Measurements from ENCODE around the gene MCHR2.

Gene MCHR2

GRCh38 chr6:99901596-99902384 is 92.2 kb downstream of the MCHR2 start:
- no peak for DNase-seq (ENCODE audit: low spot score)

DNA sequence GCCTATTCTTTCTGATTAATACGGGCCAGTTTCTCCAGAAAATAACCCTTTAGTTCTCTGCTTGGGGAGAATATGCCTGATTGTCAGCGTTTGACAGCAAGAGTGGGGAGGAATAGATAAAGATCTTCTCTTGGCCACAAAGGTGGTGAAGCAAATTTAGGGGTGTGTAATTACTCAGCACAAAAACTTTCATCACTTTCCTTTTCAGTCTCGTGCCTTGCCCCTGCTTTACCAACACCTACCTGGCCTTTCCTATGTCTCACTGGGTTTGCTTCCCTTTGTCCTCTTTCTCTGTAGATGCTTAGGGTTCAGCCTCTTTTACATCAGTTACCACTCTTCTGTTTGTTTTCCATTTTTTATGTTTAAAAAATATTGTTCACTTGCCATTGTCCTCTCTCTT is 99.2 kb downstream of the MCHR2 start:
- no peak for DNase-seq (ENCODE audit: low spot score)

GRCh38 chr6:99887066-99887465 is 107.0 kb downstream of the MCHR2 start:
- DNase-seq (ENCODE audit: low spot score) = no peak

GRCh38 chr6:99885051-99885450 is 109.0 kb downstream of the MCHR2 start:
- no peak for DNase-seq (ENCODE audit: low spot score)

- no peak for DNase-seq (ENCODE audit: low spot score)
These were observed 111.8 kb downstream of the MCHR2 start for GRCh38 chr6:99882128-99882702.

DNA sequence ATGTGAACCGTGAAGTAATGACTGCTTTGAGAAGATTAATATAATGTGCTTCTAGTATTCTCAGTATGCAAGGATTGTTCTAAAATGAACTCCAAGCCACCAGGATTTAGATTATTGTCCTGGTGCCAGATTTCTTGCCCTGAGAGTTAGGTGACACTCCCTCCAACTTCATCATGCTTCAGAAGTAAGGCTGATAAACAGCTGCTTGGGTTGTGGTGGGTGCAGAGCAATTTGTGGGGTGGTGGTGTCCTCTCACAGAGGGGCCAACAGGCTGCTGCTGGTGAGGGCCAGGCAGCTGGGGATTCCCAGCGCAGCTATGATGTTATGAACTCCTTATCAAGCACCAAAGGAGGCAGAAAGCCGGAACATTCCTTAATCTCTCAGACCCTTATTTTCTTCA is 114.6 kb downstream of the MCHR2 start:
- DNase-seq (ENCODE audit: low spot score) = no peak

DNA sequence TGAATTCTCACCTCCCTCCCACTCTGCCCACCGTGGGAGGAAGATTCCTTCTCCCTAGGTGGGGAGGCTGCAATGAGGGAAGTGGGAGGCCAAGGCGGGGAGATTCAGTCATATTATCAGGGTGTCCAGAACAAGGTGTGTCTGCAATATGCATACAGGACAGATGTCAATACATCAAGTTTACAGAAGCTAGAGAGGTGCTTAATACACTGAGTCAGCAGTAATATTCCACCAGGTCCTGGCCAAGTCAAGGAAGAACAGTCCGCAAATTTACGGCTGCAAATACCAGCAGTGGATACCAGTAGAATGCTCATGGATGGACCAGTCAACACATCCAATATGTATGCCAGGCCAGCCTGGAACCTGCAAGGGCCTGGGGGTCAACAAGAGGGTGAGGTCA is 119.0 kb downstream of the MCHR2 start:
- no peak for DNase-seq (ENCODE audit: low spot score)

DNA sequence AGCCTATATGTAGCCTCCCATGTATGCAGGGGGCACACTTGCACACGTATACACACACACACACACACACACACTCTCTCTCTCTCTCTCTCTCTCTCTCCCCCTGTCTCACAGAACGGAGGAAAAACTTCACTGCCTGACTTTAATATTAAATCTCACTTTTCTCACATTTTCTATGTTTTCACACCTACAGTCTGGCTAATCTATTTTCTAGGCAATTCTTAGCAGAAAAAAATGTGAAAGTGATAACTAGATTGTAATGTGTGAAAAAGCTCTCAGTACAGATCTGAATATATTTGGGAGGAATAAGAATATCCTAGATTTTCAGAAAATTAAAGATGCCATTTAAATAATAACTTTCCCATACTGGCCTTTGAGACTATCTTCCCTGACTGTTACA is 120.9 kb downstream of the MCHR2 start:
- DNase-seq (ENCODE audit: low spot score) = no peak

- DNase-seq (ENCODE audit: low spot score) = no peak
These were observed 122.4 kb downstream of the MCHR2 start for GRCh38 chr6:99871641-99872040.

All from AG08395 (cell line).